IMR-90 (cell line): ENCODE measurements around the gene SH2B2.

ENCODE experiments used
- CTCF ChIP-seq: conservative IDR thresholded peaks from 2 replicates; pipeline ENCODE4 v1.5.1; 2012; ENCODE audit warnings: mild to moderate bottlenecking, low read depth, low read length, improper control_type of control experiment
- RAD21 ChIP-seq: IDR thresholded peaks from 2 replicates; pipeline ENCODE4 v1.6.1; 2012; ENCODE audit warnings: low read length, improper control_type of control experiment

GRCh38 chr7:102310414-102310815 is 23.7 kb downstream of the SH2B2 start:
- TF ChIP-seq RAD21 (no peak), CTCF (no peak)
